Upper lobe of left lung (tissue), 4 donors: ENCODE data around the gene ATOH7.

Experiments
- POLR2AphosphoS5 ChIP-seq, 2 donors: sonication (generic); formaldehyde crosslinking; IDR thresholded peaks; one replicate each; pipeline ENCODE4 v1.5.1; 2017; ENCODE audit warnings: antibody characterized with exemption in 2 of 2
- TF ChIP-seq, protein P1 (sequence below), 6 experiments: fragments of 450-650 bp in 4 of 6; fragments of 200-600 bp in 2 of 6; sonication (generic) in 2 of 6; IDR thresholded peaks; one replicate each; pipeline ENCODE4 v1.5.1; 2016 to 2019; ENCODE audit warnings: antibody characterized with exemption in 6 of 6

GRCh38 chr10:68223535-68224165 lies 8.3 kb downstream of the ATOH7 start:
- TF ChIP-seq, protein P1, sequence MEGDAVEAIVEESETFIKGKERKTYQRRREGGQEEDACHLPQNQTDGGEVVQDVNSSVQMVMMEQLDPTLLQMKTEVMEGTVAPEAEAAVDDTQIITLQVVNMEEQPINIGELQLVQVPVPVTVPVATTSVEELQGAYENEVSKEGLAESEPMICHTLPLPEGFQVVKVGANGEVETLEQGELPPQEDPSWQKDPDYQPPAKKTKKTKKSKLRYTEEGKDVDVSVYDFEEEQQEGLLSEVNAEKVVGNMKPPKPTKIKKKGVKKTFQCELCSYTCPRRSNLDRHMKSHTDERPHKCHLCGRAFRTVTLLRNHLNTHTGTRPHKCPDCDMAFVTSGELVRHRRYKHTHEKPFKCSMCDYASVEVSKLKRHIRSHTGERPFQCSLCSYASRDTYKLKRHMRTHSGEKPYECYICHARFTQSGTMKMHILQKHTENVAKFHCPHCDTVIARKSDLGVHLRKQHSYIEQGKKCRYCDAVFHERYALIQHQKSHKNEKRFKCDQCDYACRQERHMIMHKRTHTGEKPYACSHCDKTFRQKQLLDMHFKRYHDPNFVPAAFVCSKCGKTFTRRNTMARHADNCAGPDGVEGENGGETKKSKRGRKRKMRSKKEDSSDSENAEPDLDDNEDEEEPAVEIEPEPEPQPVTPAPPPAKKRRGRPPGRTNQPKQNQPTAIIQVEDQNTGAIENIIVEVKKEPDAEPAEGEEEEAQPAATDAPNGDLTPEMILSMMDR (IDR thresholded peaks at IDR 0.05), result no peak
- no peak for TF ChIP-seq POLR2AphosphoS5 (IDR thresholded peaks at IDR 0.05)
